ENCODE results near the gene POFUT2.

The POFUT2 gene

GRCh38 chr21:45219517-45219916 lies 68.2 kb downstream of the POFUT2 start:
- no peak for DNase-seq

GRCh38 chr21:45217010-45217409 lies 70.7 kb downstream of the POFUT2 start:
- DNase-seq: no peak

GRCh38 chr21:45215213-45215612 lies 72.5 kb downstream of the POFUT2 start:
- no peak for DNase-seq

All from NCI-H1092 treated with DMSO at 0.1 percent for 48 hours (cell line).